H1 (cell line): ENCODE results near the gene YAP1. TPM values are rescaled to one million over a fixed set of nuclear protein-coding genes. Genes with fewer than 3 reads are reported as not detected.

Experiments used
- CTCF ChIA-PET: fragments of 300-600 bp; sonication (Branson Sonifier 250); formaldehyde crosslinking; loops from one replicate; lab custom pipeline; 2021; ENCODE audit not compliant: partially characterized antibody; lab: Charles Lee
- POLR2A ChIA-PET: fragments of 300-600 bp; sonication (Branson Sonifier 250); formaldehyde crosslinking; loops from one replicate; lab custom pipeline; 2021; ENCODE audit warnings: inconsistent platforms; ENCODE audit not compliant: partially characterized antibody; lab: Charles Lee
- DNase-seq, 2 experiments: peaks; one replicate each; pipeline versions ENCODE4 v3.0.0 to v3.0.0-alpha.2; 2010 to 2022; ENCODE audit warnings: low spot score in 2 of 2, low read depth in 1 of 2, mixed read lengths in 1 of 2
- FAIRE-seq: peaks from 2 replicates; lab custom pipeline; 2011; peaks lifted over from hg19 to GRCh38; lab: Jason Lieb, UNC
- H2AFZ ChIP-seq: 2 replicates; pipeline ENCODE4 v1.8.1; 2012; ENCODE audit warnings: low read length, inconsistent platforms
- H2AK5ac ChIP-seq: 2 replicates; pipeline ENCODE4 v1.6.1; 2013; ENCODE audit warnings: low read depth, low read length
- H2BK120ac ChIP-seq: replicated peaks from 2 replicates; pipeline ENCODE3; 2013; ENCODE audit warnings: low read depth, low read length, inconsistent platforms
- H2BK12ac ChIP-seq: 2 replicates; pipeline ENCODE4 v1.6.1; 2013; ENCODE audit warnings: low read depth, low read length
- H2BK15ac ChIP-seq: 2 replicates; pipeline ENCODE4 v1.6.1; 2013; ENCODE audit warnings: low read length
- H2BK20ac ChIP-seq: 2 replicates; pipeline ENCODE4 v1.6.1; 2013; ENCODE audit warnings: low read length
- H2BK5ac ChIP-seq: 2 replicates; pipeline ENCODE4 v1.6.1; 2013; ENCODE audit warnings: low read depth, low read length
- H3K14ac ChIP-seq: 2 replicates; pipeline ENCODE4 v1.6.1; 2013; ENCODE audit warnings: inconsistent platforms; ENCODE audit not compliant: insufficient read length
- H3K18ac ChIP-seq: 2 replicates; pipeline ENCODE4 v1.6.1; 2013; ENCODE audit warnings: low read length; ENCODE audit errors: extremely low read depth
- H3K23ac ChIP-seq: 2 replicates; pipeline ENCODE4 v1.6.1; 2013; ENCODE audit warnings: inconsistent platforms; ENCODE audit not compliant: insufficient read length
- H3K23me2 ChIP-seq: 2 replicates; pipeline ENCODE4 v1.6.1; 2013; ENCODE audit warnings: low read depth, low read length
- H3K27ac ChIP-seq: 2 replicates; pipeline ENCODE4 v1.6.1; 2011; ENCODE audit warnings: low read depth, low read length, inconsistent platforms
- H3K27me3 ChIP-seq, 4 experiments: replicated peaks in 1 of 4; 1 replicate in 1 of 4; 2 replicates in 3 of 4; pipeline versions ENCODE4 v1.6.1 to v1.8.1; 2011 to 2013; ENCODE audit warnings: low read length in 3 of 4, mild to moderate bottlenecking in 3 of 4, inconsistent platforms in 2 of 4, mixed read lengths in 2 of 4, moderate library complexity in 1 of 4; ENCODE audit not compliant: control insufficient read depth in 3 of 4, insufficient read depth in 3 of 4; ENCODE audit errors: extremely low read depth in 1 of 4
- H3K36me3 ChIP-seq, 4 experiments: 2 replicates each; pipeline versions ENCODE4 v1.6.1 to v1.8.1; 2011 to 2013; ENCODE audit warnings: mild to moderate bottlenecking in 4 of 4, low read length in 3 of 4, moderate library complexity in 2 of 4, control low read depth in 1 of 4, inconsistent platforms in 1 of 4; ENCODE audit not compliant: insufficient read depth in 4 of 4, control insufficient read depth in 2 of 4
- H3K4ac ChIP-seq: replicated peaks from 2 replicates; pipeline ENCODE3; 2013; ENCODE audit warnings: low read length, low read depth, mixed read lengths, inconsistent platforms; ENCODE audit not compliant: insufficient read length
- H3K4me1 ChIP-seq, 4 experiments: replicated peaks in 1 of 4; 1 replicate in 1 of 4; 2 replicates in 3 of 4; pipeline versions ENCODE4 v1.6.1 to v1.8.1; 2011 to 2013; ENCODE audit warnings: low read length in 3 of 4, inconsistent platforms in 2 of 4, mixed read lengths in 1 of 4; ENCODE audit not compliant: insufficient read depth in 4 of 4, control insufficient read depth in 3 of 4
- H3K4me2 ChIP-seq, 2 experiments: 2 replicates each; pipeline versions ENCODE4 v1.6.1 to v1.8.1; 2011 to 2013; ENCODE audit warnings: low read depth in 2 of 2, low read length in 2 of 2, control low read depth in 1 of 2, inconsistent platforms in 1 of 2, mild to moderate bottlenecking in 1 of 2; ENCODE audit not compliant: insufficient read depth in 1 of 2
- H3K4me3 ChIP-seq, 4 experiments: fragments of 200-600, 300-600 bp in 1 of 4; sonication (generic), shearing (Covaris generic), sonication (Bioruptor Twin) in 1 of 4; 2 replicates each; pipeline versions ENCODE4 v1.5.1 to v1.8.1; 2011 to 2016; ENCODE audit warnings: low read length in 4 of 4, low read depth in 3 of 4, control low read depth in 2 of 4, inconsistent platforms in 2 of 4, mild to moderate bottlenecking in 2 of 4, mixed read lengths in 1 of 4, moderate library complexity in 1 of 4; ENCODE audit not compliant: insufficient read depth in 2 of 4; ENCODE audit errors: extremely low read depth in 1 of 4
- H3K56ac ChIP-seq: replicated peaks from 2 replicates; pipeline ENCODE3; 2013; ENCODE audit warnings: low read depth, mild to moderate bottlenecking, mixed read lengths, low read length, inconsistent platforms; ENCODE audit not compliant: insufficient read length
- H3K79me1 ChIP-seq: 2 replicates; pipeline ENCODE4 v1.6.1; 2013; ENCODE audit warnings: low read depth, low read length, control low read depth
- H3K79me2 ChIP-seq, 2 experiments: 2 replicates each; pipeline versions ENCODE4 v1.6.1 to v1.8.1; 2012 to 2013; ENCODE audit warnings: low read length in 2 of 2, mild to moderate bottlenecking in 2 of 2, inconsistent platforms in 1 of 2; ENCODE audit not compliant: insufficient read depth in 2 of 2, control insufficient read depth in 1 of 2
- H3K9ac ChIP-seq, 4 experiments: replicated peaks in 1 of 4; 1 replicate in 1 of 4; 2 replicates in 3 of 4; pipeline versions ENCODE4 v1.6.1 to v1.8.1; 2011 to 2013; ENCODE audit warnings: low read depth in 3 of 4, low read length in 3 of 4, control low read depth in 2 of 4, mild to moderate bottlenecking in 2 of 4, moderate library complexity in 2 of 4, inconsistent platforms in 1 of 4; ENCODE audit errors: extremely low read depth in 1 of 4
- H3K9me3 ChIP-seq, 2 experiments: 2 replicates each; pipeline versions ENCODE4 v1.6.1 to v1.8.1; 2012 to 2013; ENCODE audit warnings: mild to moderate bottlenecking in 2 of 2, moderate library complexity in 2 of 2, control low read depth in 1 of 2, inconsistent platforms in 1 of 2, low read depth in 1 of 2, low read length in 1 of 2, mixed read lengths in 1 of 2; ENCODE audit not compliant: insufficient read depth in 2 of 2
- H4K20me1 ChIP-seq, 2 experiments: replicated peaks in 1 of 2; 2 replicates each; pipeline versions ENCODE3 to v1.8.1; 2011 to 2013; ENCODE audit warnings: inconsistent platforms in 2 of 2, low read length in 2 of 2, mild to moderate bottlenecking in 1 of 2; ENCODE audit not compliant: insufficient read depth in 2 of 2, control insufficient read depth in 1 of 2
- H4K5ac ChIP-seq: 2 replicates; pipeline ENCODE4 v1.6.1; 2013; ENCODE audit warnings: low read length, low read depth, mixed read lengths, inconsistent platforms; ENCODE audit not compliant: insufficient read length
- H4K8ac ChIP-seq: 2 replicates; pipeline ENCODE4 v1.8.0; 2013; ENCODE audit warnings: mild to moderate bottlenecking, moderate library complexity, low read length, inconsistent platforms; ENCODE audit not compliant: insufficient read depth; ENCODE audit errors: extremely low read depth
- H4K91ac ChIP-seq: replicated peaks from 2 replicates; pipeline ENCODE3; 2013; ENCODE audit warnings: low read length, mixed read lengths, inconsistent platforms; ENCODE audit not compliant: insufficient read length
- CREB1 ChIP-seq: IDR thresholded peaks from 2 replicates; pipeline ENCODE4 v1.6.1; 2012; ENCODE audit warnings: inconsistent platforms
- GABPA ChIP-seq: IDR thresholded peaks from 2 replicates; pipeline ENCODE4 v1.6.1; 2011; ENCODE audit warnings: mild to moderate bottlenecking, low read length, moderate library complexity, borderline replicate concordance; ENCODE audit not compliant: insufficient read depth
- SIRT6 ChIP-seq: IDR thresholded peaks from one replicate; pipeline ENCODE4 v1.7.1; 2012; ENCODE audit warnings: low read length, inconsistent platforms
- TBP ChIP-seq: IDR thresholded peaks from 2 replicates; pipeline ENCODE4 v1.6.1; 2011; ENCODE audit warnings: low read depth, low read length, improper control_type of control experiment
- WGBS, 2 experiments: shearing (Covaris generic) in 1 of 2; methylation state at CpG; one replicate each; pipeline versions ENCODE4 v1.1.6 to v1.1.7; 2013 to 2015; ENCODE audit warnings: low lambda C conversion rate in 2 of 2, mixed read lengths in 2 of 2, inconsistent platforms in 1 of 2, low coverage in 1 of 2, missing lambda C conversion rate in 1 of 2; ENCODE audit not compliant: insufficient replicate concordance in 2 of 2, insufficient coverage in 1 of 2, insufficient read length in 1 of 2; ENCODE audit errors: extremely low coverage in 1 of 2, missing lambda C conversion rate in 1 of 2; 5-methylcytosine and 5-hydroxymethylcytosine counted together
- polyA plus RNA-seq, 7 experiments: library from polyadenylated mRNA; depleted of rRNA in 3 of 7; stranded (reverse) in 5 of 7; unstranded in 2 of 7; fragments of >200 nt in 5 of 7; fragments of 200-250 nt in 2 of 7; gene quantifications; 1 replicate in 5 of 7; 2 replicates in 1 of 7; 4 replicates in 1 of 7; pipeline versions ENCODE4 v1.2.1 to v1.2.3, GENCODE V29; 2011 to 2013; ENCODE audit warnings: missing spikeins in 2 of 7, mixed read lengths in 2 of 7
- total RNA-seq: library from RNA; stranded (reverse); fragmentation: NEBNext Ultra II Directional; extraction: Animal tissue kit (Norgen Biotek cat#: 25700); gene quantifications from 2 replicates; pipeline ENCODE4 v1.2.1, GENCODE V29; 2021

Gene YAP1
- total and polyA plus RNA-seq, 2 of the 8 experiments (the other 6 are each of a cell fraction or from before 2014, with no cell fraction given): 62.0 to 108 TPM

GRCh38 chr11:102135256-102135655 lies 25.0 kb downstream of the YAP1 start:
- no peak overlapping the region for H2AFZ ChIP-seq
- H2BK12ac ChIP-seq: no peak overlapping the region
- H3K4me3 ChIP-seq: no peak overlapping the region
- H3K14ac ChIP-seq: no peak overlapping the region
- no peak overlapping the region for H2BK5ac ChIP-seq
- H4K91ac ChIP-seq: no peak overlapping the region
- H3K9ac ChIP-seq: no peak overlapping the region
- no peaks in the 10 kb centered on the region for H3K23me2 ChIP-seq
- H3K4me1 ChIP-seq: peaks cover 0 to 5% (median 1%) of the 10 kb centered on the region in 4 experiments; a peak in 3 of 7 replicates
- H3K79me1 ChIP-seq: peaks cover 7% of the 10 kb centered on the region
- H3K4me2 ChIP-seq: no peak overlapping the region
- H2BK120ac ChIP-seq: no peak overlapping the region
- no peak overlapping the region for H4K5ac ChIP-seq
- no peak overlapping the region for H3K27ac ChIP-seq
- no peak overlapping the region for H3K4ac ChIP-seq
- H4K20me1 ChIP-seq: peaks cover 0 to 3% of the 10 kb centered on the region in 2 experiments
- FAIRE-seq: no peak
- 91% methylated on average over 2 of the region's 2 CpGs; no CpG with 5 or more reads in 1 of the 2 experiments for WGBS, 2 experiments
- no peak overlapping the region for H3K18ac ChIP-seq
- ChIA-PET CTCF (interaction anchor here (1.2 to 1.4 kb wide), 2 partner anchors 16 to 62 kb away, joined by 3 read pairs; no protein-coding TSS in a partner anchor), POLR2A (no interaction called here)
- peaks cover 7 to 97% of the 10 kb centered on the region in 2 experiments; a peak in 3 of 4 replicates for H3K79me2 ChIP-seq
- no peak overlapping the region for H3K56ac ChIP-seq
- H3K9me3 ChIP-seq: no peaks in the 10 kb centered on the region
- no peak for DNase-seq
- H3K36me3 ChIP-seq: peaks cover 0 to 3% (median 0%) of the 10 kb centered on the region in 4 experiments; a peak in 2 of 8 replicates
- H3K23ac ChIP-seq: no peak overlapping the region
- H4K8ac ChIP-seq: no peak overlapping the region
- H2BK15ac ChIP-seq: no peak overlapping the region
- H2BK20ac ChIP-seq: no peak overlapping the region
- no peak for TF ChIP-seq GABPA
- no peak for TF ChIP-seq CREB1
- TF ChIP-seq TBP: no peak
- TF ChIP-seq SIRT6: no peak
- H2AK5ac ChIP-seq: no peak overlapping the region
- no peaks in the 10 kb centered on the region for H3K27me3 ChIP-seq
